ENCODE measurements around the gene DAB2. TPM values are rescaled to one million over a fixed set of nuclear protein-coding genes. Genes with fewer than 3 reads are reported as not detected.

Gene DAB2
- total RNA-seq, 1 experiment from 2014 or later = 2.3 TPM

DNA sequence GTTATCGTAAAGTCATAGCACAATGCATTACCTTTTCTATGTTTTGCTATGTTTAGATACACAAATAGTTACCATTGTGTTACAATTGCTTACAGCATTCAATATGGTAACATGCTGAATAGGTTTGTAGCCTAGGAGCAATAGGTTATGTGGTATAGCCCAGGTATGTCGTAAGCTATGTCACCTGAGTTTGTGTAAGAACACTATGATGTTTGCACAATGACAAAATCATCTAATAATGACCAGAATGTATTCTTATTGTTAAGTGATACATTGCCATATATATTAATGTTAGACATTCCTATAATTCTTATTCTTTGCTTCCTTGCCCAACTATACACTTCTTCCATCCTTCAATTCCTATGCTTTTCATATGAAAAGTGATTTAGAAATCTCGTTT, 18.2 kb upstream of the DAB2 start:
- Histone ChIP-seq H2AK5ac (ENCODE audit: insufficient read length, low read length) (no peak overlapping the region), H3K4me2 (ENCODE audit: insufficient read depth, insufficient read length, low read length) (no peak overlapping the region)
- WGBS (ENCODE audit: extremely low coverage, insufficient read length, low lambda C conversion rate) = no CpG with 5 or more reads among the region's 3 CpGs

More for the DNA sequence above, 18.2 kb upstream of the DAB2 start:
- Histone ChIP-seq H3K23ac (ENCODE audit: insufficient read length, low read depth, low read length) (no peak overlapping the region), H2AFZ (ENCODE audit: low read length) (no peak overlapping the region), H2BK5ac (ENCODE audit: insufficient read length, low read length) (no peak overlapping the region), H2BK15ac (ENCODE audit: low read depth, low read length) (no peak overlapping the region), H3K4ac (ENCODE audit: low read depth, low read length) (no peak overlapping the region), H4K91ac (ENCODE audit: insufficient read length, low read depth, low read length) (no peak overlapping the region), H3K27ac (ENCODE audit: insufficient read length, low read depth, low read length) (no peak overlapping the region), H4K20me1 (ENCODE audit: control insufficient read depth, insufficient read depth, insufficient read length) (no peaks in the 10 kb centered on the region), H3K27me3 (ENCODE audit: insufficient read depth, low read length) (no peaks in the 10 kb centered on the region), H3K9me3 (ENCODE audit: control insufficient read depth, low read depth, low read length) (no peaks in the 10 kb centered on the region), H3K79me1 (ENCODE audit: insufficient read depth, low read depth, low read length, poor library complexity, severe bottlenecking) (no peaks in the 10 kb centered on the region), H3K23me2 (ENCODE audit: insufficient read length, low read depth, low read length, poor library complexity, severe bottlenecking) (no peaks in the 10 kb centered on the region), H4K5ac (ENCODE audit: insufficient read length, low read depth, low read length) (no peak overlapping the region), H3T11ph (ENCODE audit: low read length) (no peak overlapping the region), H4K8ac (replicated peaks; ENCODE audit: insufficient read length, low read depth, low read length) (no peak overlapping the region), H3K56ac (ENCODE audit: insufficient read length, low read depth, low read length) (no peak overlapping the region), H3K9ac (ENCODE audit: extremely low read depth, insufficient read length, low read length) (no peak overlapping the region), H3K18ac (ENCODE audit: insufficient read length, low read depth, low read length) (no peak overlapping the region), H2BK120ac (ENCODE audit: low read depth, low read length, poor library complexity, severe bottlenecking) (no peak overlapping the region), H2BK20ac (ENCODE audit: low read depth, low read length, poor library complexity, severe bottlenecking) (no peak overlapping the region), H3K4me1 (ENCODE audit: insufficient read depth, low read length) (no peaks in the 10 kb centered on the region), H2BK12ac (ENCODE audit: insufficient read length, low read depth, low read length) (no peak overlapping the region), H3K14ac (ENCODE audit: insufficient read depth, low read length) (no peak overlapping the region), H3K79me2 (ENCODE audit: insufficient read depth, low read length) (no peaks in the 10 kb centered on the region)
- H3K4me1 Mint-ChIP-seq = no peaks in the 10 kb centered on the region
- H3K9me3 Mint-ChIP-seq = no peaks in the 10 kb centered on the region
- H3K4me3 Mint-ChIP-seq = no peak overlapping the region
- no peak for DNase-seq
- H3K27me3 Mint-ChIP-seq (ENCODE audit: low read depth) = no peaks in the 10 kb centered on the region
- H3K27ac Mint-ChIP-seq = no peak overlapping the region
- TF ChIP-seq, protein P1, sequence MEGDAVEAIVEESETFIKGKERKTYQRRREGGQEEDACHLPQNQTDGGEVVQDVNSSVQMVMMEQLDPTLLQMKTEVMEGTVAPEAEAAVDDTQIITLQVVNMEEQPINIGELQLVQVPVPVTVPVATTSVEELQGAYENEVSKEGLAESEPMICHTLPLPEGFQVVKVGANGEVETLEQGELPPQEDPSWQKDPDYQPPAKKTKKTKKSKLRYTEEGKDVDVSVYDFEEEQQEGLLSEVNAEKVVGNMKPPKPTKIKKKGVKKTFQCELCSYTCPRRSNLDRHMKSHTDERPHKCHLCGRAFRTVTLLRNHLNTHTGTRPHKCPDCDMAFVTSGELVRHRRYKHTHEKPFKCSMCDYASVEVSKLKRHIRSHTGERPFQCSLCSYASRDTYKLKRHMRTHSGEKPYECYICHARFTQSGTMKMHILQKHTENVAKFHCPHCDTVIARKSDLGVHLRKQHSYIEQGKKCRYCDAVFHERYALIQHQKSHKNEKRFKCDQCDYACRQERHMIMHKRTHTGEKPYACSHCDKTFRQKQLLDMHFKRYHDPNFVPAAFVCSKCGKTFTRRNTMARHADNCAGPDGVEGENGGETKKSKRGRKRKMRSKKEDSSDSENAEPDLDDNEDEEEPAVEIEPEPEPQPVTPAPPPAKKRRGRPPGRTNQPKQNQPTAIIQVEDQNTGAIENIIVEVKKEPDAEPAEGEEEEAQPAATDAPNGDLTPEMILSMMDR (conservative IDR thresholded peaks at IDR 0.05) = no peak
- no peaks in the 10 kb centered on the region for H3K36me3 Mint-ChIP-seq (ENCODE audit: insufficient read depth in 1 of 3, low read depth in 3 of 3)

Measured in H9 (cell line).